NCI-H526 (cell line): ENCODE results near the gene PEDS1.
"Not testable (repeated sequence)": the region's sequence is repeated elsewhere in the genome, so short reads cannot be mapped to it uniquely, and the experiment has no call there.

Experiments
- DNase-seq, 2 experiments: peaks; one replicate each; lab custom pipeline; 2025; lab: John Stamatoyannopoulos, UW

PEDS1 gene

GRCh38 chr20:50112512-50113419 is 40.8 kb downstream of the PEDS1 start, which contains the start of gene UBE2V1:
UBE2V1 (minus strand) TSS chr20:50113150; CDS start chr20:50113128, 22 bp downstream.
- peak; percentile 74 to 95 for DNase-seq

DNA sequence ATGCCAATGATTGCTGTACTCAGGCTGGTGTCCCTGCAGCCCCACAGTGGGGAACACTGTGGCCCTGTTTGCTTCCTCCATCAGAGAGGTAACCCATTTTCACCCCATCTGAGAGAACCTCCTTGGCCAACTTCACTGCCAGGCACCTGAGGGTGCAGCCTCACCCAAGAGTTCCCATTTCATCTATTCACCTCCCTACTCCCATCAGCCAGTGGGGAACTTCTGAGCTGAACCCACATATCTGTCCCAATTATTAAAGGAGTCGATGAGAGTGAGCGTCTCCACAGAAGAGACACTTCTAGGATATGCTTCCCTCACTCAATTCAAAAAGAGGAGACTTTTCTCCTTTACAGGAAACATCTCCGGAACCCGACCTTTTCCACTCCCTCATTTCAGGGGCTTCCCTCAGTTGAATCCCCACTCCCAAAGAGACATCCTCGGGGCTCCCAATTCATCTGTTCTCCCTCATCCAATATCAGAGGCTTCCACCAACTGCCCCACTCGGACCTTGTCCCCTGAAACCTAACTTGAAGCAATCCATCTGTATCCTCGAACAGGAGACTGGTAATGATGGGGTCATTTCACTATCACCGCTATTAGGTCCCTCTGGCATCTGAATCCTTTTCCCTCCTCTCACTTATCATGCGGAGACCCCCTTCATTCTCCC is 41.6 kb downstream of the PEDS1 start:
- DNase-seq = no peak

DNA sequence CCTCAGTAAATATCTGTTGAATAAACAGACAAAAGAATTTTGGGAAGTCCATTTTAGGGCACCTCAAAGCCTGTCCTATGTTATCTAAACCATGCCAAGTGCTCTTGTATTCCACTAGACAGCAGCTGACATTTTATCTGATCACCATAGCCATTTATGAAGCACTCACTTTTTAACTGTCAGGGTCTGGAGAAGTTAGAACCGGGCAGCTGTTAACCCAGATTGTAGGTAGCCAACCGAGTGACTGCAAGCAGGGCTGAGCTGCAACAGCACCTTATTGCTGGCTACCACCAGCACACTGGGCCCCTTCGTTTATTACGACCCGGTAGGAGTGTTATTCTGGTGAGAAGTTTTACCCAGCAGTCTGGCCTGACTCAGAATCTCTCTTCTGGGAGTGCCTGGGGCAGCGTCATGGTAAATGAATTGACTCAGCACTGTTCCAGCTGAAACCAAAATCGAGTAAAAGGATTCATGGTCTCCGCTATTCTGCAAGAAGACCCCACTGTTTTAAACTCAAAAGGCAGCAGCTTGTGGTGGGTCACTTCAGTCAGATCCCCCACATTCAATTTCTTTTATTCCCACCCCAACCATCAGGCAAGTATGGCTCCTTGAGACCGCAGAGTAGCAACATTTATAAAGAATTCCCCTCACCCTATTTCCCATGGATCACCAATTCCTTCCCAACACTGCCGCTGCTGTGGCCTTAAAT is 42.2 kb downstream of the PEDS1 start:
- DNase-seq = no peak

- DNase-seq = no peak
Observed at GRCh38 chr20:50110141-50111047, 43.1 kb downstream of the PEDS1 start.

DNA sequence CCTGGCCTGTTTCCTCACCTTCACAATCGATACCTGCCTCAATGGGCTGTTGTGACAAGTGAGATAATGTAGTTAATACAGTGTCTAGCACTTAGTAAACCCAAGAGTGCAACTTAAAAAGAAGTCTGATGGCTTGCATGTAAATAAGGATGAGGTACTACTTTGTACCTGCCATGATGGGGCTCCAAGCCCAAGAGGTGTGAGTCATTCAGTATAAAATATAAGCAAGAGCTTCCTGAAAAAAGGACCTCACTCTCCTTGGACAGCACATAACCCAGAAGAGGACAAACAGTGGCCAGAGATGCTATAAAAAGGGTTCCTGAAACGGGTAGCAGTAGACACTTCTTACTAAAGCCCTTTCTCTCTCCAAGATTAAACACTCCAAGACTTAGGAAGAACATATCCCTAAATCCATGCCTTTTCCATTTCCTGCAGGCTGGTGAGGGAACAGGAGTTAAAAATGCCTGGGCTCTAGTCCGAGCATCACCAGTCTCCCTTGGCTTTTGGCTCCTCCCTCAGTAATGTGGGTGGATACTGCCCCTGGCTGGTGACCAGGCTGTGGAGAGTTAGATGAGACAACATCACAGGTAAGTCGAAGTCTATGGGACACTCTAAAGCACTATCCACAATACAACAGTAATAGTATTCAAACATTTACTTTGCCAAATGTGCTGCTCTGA is 44.8 kb downstream of the PEDS1 start:
- no peak for DNase-seq

- no peak for DNase-seq
Observed at GRCh38 chr20:50107796-50108331, 45.7 kb downstream of the PEDS1 start.

GRCh38 chr20:50107086-50107660 is 46.4 kb downstream of the PEDS1 start:
- DNase-seq = no peak

DNA sequence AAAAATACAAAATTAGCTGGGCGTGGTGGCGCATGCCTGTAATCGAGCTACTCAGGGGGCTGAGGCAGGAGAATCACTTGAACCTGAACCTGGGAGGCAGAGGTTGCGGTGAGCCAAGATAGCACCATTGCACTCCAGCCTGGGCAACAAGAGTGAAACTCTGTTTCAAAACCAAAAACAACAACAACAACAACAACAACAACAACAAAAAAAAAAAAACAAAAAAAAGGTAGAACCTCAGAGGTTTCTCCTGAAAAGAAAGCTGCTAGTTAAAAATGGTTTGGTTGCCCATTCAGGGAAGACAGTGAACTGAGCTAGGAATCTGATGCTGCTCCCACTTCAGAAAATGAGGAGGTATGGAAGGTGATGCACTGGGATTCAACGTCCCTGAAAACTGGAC is 46.9 kb downstream of the PEDS1 start:
- not testable (repeated sequence) for DNase-seq
